DMS79 treated with DMSO at 0.1 percent for 48 hours (cell line): ENCODE data around the gene LYPD5.
A peak's percentile ranks its signal among the peaks of the same experiment; 100 is the strongest.
"Not testable (repeated sequence)": the region's sequence is repeated elsewhere in the genome, so short reads cannot be mapped to it uniquely, and the experiment has no call there.

Source experiments
- DNase-seq: peaks from one replicate; lab custom pipeline; 2025; lab: John Stamatoyannopoulos, UW

LYPD5 gene

DNA sequence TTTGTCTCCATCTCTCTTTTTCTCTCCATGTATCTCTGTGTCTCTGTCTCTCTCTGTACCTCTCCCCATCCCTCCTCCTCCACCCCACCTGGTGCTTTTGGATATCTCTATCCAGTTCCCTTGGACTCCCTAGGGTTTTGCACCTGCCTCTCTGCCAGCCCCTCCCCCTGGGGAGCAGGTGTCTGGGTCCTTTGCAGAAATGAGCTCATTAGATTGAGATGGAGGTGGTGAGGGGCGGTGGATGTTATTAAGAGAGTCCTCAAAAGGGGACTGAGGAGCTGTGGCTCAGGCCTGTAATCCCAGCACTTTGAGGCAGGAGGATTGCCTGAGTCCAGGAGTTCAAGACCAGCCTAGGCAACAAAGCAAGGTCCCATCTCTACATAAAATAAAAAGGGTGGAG is 23.6 kb downstream of the LYPD5 start:
- peak; percentile 90 for DNase-seq

DNA sequence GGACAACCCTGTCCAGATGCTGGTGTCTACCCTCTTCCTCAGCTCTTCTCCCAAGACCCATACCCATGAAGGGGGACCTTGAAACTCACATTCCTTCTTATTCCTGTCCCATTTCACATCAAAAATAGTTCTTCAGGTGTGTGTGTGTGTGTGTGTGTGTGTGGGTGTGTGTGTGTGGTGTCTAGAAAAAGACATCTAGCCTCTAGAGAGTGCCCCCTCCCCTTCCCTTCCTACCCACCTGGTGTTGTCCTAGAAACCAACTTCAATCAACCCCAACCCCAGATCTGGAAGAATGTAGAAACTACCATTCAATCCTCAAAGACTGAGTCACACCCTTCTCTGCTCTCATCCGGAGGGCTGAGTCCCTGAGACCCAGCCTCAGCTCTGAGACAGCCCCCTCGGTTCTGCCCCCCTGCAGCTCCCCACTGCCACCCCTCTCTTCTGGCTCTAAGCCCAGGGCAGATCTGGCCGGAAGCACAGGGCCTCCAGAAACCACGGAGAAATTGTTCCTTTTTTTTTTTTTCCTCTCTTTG is 25.0 kb downstream of the LYPD5 start:
- peak; percentile 94 for DNase-seq

DNA sequence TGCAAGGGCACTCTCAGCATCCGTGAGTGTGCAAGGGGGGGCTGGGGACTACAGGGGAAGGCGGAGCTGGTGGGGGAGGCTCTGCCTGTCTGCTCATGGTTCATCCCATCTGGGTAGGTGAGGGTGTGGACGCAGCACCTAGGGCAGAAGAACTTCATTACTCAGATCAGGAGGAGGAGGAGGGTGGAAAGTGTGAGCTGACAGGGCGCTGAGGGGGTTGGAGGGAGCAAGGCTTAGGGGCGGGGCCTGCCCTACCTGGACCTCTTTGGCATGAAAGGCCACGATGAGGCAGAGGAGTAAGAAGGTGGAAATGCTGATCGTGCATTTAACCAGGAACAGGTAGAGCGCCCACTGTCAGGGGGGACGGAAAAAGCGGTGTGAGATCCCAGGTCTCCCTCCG is 26.0 kb downstream of the LYPD5 start:
- DNase-seq, result no peak

DNA sequence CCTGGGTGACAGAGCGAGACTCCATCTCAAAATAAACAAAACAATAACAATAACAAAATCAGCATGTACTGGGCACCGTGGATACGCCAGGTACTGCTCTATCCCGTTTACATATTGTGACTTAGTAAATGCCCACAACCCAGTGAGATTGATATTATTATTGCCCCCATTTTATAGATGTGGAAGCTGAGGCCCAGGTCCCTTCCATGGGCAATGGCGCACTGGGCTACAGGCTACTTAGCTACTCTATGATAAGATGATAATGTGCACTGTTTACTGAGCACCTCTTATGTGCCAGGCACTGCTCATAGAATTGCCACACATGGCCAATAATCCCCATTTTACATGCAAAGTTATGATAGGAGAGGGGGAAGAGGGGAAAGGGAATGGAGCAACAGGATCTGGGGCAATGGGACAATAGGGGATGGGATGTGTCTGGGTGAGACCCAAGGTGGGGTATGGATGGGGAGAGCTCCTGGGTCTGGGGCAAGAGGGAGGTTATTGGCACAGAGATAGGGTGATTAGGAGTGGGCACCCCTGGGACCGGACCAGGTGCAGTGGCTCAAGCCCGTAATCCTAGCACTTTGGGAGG is 26.9 kb downstream of the LYPD5 start:
- DNase-seq, result no peak

DNA sequence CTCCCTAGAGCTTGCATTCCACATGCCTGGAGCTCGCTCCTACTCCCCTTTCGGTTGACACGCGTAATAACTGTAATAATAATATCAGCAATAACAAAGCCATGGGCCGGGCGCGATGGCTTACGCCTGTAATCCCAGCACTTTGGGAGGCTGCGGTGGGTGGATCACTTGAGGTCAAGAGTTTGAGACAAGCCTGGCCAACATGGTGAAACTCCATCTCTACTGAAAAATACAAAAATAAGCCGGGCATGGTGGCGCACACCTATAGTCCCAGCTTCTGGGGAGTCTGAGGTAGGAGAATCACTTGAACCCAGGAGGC is 27.3 kb downstream of the LYPD5 start:
- not testable (repeated sequence) for DNase-seq

DNA sequence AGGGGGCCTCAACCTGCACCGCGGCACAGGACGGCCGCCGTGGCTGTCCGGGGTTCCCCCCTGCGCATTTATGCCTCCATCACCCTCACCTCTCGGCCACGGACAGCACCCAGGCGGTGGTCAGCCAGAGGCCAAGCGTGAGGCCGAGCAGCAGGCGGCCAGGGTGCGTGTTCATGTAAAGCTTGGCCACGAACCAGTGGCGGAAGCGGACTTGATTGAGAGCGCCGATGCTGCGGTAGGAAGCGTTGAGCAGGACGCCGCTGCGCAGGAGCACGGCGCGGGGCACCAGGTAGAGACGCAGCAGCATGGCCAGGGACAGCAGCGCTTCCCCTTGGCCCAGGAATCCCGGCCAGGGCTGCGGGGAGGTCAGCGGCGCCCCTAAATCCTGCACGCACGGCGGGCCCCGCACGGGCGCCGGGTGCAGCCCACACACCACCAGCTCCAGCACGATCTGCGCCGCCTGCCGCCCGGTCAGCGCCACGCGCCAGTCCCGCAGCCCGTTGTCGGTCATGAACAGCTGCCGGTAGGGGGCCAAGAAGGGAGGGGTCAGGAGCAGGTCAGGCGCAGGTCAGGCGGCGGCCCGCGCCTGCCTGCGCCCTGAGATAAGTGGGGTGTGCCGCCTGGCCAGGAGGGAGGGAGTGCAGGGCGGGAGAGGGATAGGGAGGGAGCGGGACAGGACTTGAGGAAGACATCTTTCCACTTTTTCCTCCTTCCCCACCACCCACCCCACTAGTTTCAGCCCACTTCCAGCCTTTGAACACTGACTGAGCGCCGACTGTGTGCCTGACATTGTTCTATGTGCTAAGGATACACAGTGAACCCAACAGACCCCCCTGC is 27.9 kb downstream of the LYPD5 start:
- no peak for DNase-seq

DNA sequence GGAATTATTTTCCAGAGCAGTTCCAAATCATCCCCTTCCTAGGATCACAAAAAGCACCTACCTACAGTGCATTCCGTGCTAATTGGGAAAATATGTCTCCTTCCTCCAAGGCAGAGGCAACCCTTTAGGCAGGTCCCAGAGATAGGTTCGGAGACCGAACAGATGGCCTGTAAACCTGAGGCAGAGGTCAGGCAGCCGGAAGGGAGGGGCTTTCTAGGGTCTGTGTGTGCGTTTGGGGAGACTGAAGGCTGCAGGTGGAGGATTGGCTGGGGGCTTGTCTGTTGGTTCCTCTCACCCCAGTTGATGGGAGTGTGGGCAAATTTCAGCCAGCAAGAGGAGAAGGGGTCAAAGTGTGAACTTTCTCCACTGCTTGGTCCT is 28.5 kb downstream of the LYPD5 start:
- DNase-seq, result no peak

DNA sequence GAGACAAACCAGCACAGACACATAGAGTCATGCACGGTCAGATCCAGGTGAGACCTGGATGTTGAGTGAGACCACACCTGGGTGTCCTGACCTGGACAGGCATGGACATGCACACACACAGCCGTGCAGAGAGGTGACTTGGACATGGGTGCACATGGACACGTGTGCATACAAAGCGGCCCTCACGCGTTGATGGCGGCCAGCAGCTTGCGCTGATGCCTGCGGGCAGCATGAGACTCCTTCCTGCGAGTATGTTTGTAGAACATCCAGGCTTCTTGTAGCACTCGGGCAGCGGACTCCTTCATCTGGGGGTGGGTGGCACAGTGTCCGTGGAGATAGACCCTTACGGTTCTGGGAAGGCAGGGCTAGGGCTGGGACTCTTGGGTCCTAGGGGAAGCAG is 33.0 kb downstream of the LYPD5 start:
- no peak for DNase-seq

DNA sequence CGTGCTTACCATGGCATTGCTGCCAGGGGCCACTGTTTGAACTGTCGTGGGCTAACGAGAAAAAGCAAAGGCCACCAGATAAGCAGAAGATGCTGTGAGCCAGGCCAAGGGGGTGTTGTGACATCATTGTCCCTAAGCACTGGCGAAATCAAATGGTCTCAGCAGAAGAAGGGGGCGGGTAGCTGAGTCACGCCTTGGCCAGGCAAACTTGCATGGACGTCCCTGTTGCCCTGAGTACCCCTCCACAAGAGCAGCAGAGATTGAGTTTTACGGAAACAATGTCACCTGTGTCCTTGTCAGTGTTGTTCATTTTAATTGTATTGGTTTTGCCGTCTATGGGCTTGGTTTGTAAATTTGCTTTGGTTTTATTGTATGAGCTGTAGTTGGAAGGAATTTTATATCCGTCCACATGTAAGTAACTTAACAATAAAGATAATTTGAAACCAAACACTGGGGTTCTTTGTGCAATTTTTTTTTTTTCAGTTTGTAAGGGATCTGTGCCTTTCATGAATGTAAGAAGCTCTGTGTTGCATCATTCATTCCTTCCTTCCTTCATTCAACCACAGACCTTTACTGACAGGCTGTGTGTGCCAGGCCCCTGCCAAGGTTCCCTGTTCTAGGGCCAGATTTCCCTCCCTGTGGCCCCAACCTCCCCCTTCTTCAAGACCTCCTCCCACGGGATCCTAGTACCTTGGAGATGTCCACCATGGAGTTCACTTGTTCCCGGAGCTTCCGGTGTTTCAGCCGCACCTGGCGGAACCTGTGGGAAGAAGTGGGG is 33.8 kb downstream of the LYPD5 start:
- DNase-seq, result no peak

DNA sequence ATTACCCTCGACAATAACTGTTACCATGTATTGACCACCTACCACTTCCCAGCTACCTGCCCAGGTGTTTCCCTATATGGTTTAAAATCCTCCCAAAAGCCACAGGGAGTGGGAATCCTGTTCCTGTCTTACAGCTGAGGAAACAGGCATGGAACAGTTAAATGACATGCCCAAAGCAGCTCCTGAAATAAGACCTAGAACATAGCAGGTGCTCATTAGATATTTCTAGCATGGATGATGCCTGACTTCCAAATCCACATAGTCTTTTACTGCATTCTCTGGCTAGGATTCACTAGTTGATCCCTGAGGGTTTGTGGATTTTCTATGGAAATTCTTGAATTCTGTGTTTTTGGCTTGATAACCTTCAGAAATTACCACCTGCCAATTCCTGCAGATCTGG is 34.4 kb downstream of the LYPD5 start:
- no peak for DNase-seq

DNA sequence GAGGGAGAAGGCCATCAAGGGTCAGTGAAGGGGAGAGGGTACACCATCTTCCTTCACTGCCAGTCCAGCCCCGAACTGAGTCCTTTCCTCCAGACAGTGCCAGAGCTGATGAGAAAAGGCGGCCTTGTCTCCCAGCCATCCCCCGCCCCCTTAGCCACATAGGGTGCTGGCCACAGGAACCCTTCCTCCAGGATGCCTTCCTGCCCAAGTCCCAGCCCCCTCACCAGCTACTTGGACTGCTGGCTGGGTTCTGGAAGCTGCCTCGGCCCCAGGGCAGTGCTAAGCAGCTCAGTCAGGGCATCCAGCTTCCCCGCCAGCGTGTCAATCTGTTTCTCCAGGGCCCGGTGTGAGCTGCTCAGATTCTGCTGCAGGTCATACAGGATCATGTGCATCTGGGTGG is 34.9 kb downstream of the LYPD5 start:
- DNase-seq, result no peak

DNA sequence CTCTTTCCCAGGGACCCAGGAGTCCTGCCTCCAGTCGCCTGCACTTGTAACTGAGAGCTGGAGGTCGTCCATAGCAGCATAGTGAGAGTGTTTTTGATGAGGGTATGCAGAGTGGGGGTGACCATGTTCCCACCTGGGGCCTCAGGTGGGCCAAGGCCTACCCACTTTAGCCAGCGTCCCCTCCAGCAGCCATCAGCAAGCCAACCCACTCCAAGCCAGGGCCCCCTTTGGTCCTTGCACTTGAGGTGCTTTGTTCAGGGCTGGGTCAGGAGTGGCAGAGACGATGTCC is 35.5 kb downstream of the LYPD5 start:
- no peak for DNase-seq

DNA sequence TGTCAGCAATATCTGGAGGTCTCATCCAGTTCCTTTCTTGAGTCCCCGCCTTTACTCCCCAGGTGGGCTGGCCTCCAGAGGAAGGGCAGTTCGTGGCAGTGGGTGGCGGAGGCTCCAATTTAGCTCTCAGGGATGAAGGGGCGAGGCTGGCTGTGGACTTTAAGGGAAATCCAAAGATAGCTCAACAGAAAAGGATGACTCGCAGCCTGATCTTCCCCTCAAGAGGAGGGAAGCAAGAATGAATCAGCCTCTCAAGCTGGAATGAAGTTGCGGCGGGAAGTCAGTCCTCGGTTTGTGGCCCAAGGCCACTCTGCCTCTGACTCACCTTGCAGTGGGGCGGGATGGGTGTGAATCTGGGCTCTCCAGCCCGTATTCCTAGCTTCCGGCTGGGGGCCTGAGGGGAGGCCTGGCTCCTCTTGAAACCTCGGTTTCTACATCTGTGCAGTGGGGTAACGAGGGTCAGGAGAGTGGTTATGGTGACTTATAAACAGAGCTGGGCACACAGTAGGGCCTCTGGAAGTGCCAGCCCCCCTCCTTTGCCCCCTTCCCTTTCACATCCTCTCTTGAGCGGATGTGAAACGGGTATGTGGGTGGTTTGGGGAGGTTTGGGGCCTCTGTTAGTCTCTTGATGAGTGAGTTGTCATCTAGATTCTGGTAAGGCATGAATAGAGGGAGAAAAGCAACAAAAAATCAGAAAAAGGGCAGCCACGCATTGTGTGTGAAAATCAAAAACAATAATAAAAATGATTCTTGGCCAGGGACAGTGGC is 37.0 kb downstream of the LYPD5 start:
- no peak for DNase-seq

DNA sequence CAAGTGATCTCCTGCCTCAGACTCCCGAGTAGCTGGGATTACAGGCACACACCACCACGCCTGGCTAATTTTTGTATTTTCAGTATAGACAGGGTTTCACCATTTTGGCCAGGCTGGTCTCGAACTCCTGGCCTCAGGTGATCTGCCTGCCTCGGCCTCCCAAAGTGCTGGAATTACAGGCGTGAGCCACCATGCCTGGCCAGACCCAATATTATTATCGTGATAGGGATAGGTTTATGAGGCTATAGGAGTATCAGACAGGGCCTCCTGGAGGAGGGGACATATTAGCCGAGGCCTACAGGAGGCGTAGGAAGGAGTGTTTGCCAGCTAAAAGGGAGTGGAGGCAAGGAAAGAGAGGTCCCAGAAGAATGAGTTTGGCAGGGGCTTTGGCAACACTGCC is 37.6 kb downstream of the LYPD5 start:
- DNase-seq, result not testable (repeated sequence)

DNA sequence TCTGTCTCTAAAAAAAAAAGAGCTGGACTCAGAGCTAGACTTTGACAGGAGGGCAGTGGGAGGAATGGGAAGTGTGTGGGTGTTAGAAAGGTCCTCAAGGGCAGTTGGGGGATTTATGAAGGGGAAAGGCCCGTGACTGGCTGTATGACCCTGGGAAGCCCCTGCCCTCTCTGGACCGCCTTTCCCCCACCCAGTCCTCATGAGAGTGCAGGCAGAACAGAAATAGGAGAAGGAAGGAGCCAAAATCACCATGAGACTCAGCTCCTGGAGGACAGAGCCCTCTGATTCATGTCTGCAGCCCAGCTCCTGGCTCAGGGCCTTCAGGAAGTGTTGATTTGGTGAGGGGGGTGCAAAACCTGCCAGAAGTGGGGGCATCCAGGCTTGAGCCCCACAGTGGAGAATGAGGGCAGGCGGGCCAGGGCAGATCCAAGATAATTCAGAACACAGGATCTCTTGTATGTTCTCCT is 38.7 kb downstream of the LYPD5 start:
- DNase-seq, result no peak

DNA sequence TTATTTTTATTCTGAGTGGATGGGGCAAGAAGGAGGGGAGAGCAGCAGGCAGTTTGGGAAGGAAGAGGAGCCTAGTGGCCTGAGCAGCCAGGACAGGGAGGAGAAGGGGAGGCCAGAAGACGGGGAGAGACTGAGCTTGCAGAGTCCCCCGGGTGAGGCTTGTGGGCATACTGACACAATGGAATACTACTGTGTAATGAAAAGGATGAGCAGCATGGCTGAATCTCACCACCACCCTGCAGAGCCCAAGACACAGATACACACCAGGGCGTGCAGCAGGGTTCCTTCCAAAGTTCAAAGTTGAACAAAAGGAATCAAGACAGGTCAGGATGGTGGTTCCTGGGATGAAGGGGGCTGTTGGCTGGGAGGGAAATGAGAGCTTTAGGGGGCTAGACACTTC is 39.4 kb downstream of the LYPD5 start:
- no peak for DNase-seq

DNA sequence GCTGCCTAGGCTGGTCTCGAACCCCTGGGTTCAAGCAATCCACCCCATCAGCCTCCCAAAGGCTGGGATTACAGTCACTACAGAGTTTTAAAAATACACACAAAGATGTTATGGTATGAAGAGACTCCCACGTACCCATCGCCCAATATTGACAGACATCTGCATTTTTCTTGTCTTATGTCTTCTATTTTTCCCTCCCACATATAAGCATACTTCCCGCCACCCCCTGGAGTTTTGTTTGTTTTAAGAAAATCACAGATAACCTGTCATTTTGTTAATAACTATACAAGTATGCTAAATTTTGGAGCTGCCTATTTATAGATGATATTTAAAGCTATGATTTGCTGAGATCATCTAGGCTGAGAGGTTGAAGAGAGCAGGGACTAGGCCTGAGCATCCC is 41.3 kb downstream of the LYPD5 start:
- DNase-seq, result no peak

DNA sequence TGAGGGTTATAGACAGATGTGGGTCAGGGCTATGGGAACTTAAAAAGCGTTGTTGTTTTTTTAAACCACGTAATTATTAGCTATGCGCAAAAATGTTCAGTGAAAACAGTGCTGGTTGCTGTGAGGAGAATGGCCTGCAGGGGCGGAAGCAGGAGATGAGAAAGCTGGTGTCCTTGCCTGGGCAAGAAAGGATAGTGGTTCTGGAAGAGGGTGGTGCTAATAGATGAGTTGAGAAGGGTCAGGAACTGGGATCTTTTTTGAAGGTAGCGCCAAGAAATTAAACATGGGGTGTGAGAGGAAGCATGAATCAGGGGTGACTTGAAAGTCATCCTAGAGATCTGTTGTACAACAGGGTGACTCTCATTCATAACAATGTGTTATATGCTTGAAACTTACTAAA is 42.7 kb downstream of the LYPD5 start:
- DNase-seq, result no peak

DNA sequence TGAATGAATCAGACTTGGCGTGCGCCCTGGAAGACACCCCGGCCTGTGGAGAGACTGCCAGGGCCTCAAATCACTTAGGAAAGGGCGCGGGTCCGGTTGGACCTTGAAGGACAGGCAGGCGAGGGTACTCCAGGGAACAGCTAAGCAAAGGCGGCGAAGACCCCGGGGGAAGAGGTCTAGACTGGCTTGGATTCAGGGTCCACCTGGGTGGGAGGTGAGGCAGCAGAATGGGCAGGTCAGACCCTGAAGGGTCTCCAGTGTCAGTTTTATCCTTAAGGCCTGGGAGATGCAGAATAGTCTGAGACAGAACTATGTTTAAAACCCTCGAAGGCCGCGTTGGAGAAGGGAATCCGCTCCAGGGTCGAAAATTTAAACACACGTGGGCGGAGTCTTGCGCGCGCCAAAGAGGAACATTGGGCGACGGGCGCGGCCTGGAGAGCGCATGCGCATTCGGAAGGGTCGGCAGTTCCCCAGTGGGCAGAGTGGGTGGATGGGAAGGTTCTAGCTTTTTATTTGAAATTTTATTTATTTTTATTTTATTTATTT is 46.9 kb downstream of the LYPD5 start:
- DNase-seq, result peak; percentile 70

DNA sequence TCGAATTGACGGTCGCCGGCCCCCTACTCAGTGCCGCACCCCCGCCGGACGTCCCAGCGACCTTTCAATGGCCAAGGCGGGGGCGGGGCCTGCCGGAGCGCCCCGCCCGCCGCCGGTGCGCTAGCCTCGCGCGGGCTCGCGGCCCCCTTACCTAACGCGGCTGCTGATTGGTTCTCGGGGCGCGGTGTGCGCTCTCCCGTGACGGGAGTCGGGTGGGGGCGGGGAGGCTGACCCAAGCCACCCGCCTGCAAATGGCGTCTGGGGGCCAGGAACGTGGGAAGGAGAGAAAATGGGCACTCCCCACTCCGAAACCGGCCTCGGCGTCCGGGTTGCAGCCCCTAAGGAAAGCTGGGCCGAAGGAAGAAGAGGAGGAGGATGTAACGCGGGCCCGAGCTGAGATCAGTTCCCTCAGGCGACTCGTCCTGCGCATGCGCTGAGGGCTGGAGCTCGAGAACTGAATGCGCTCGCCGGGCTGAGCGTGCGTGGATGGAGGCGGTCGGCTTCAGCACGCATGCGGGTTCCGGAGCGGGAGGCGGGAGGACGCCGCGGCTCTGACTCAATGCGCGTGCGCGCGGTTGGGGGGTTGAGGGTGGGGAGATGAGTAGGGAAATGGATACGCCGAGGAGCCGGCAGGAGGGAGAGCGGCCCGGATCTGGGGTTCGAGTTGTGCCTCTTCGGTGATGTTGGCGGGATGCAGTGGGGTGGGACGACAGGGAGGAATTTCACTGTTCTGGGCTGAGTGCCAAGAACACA is 47.6 kb downstream of the LYPD5 start, which contains the start of gene SMG9:
Gene SMG9, minus strand, starts transcription at position 460 of the 753 bp plus-strand sequence. CDS start 4,221 bp downstream, outside the sequence.
- peak; percentile 92 for DNase-seq

DNA sequence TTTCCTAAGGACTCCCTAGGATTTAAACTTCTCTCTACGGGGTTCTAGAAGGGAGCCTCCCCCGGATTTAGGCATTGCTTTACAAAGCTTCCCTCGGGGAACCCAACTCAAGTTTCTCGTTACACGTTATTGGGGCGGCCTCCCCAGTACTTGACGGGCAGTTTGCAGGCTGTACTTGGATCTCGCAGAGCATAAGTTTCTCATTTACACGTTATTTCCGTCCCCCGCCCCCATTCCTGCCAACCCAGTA is 48.1 kb downstream of the LYPD5 start:
- DNase-seq, result no peak
